Measurements from ENCODE around the gene CCL21.

Gene CCL21

GRCh38 chr9:34689116-34689470, 20.8 kb downstream of the CCL21 start:
- Histone ChIP-seq H3K27ac (ENCODE audit: low read depth, low read length, poor library complexity, severe bottlenecking) (no peak overlapping the region), H3K4me2 (ENCODE audit: low read length) (no peak overlapping the region), H4K20me1 (ENCODE audit: insufficient read depth, low read length) (no peaks in the 10 kb centered on the region), H3K9ac (ENCODE audit: low read length) (no peak overlapping the region), H3F3A (ENCODE audit: insufficient read depth, low read length) (no peaks in the 10 kb centered on the region), H3K9me3 (ENCODE audit: low read length) (no peaks in the 10 kb centered on the region), H2AFZ (ENCODE audit: low read length) (no peak overlapping the region), H3K79me2 (ENCODE audit: insufficient read depth, low read length) (no peaks in the 10 kb centered on the region), H3K27me3 (ENCODE audit: insufficient read depth, low read length) (no peaks in the 10 kb centered on the region), H3K36me3 (ENCODE audit: insufficient read depth, low read length) (no peaks in the 10 kb centered on the region), H3K4me3 (ENCODE audit: low read depth, low read length, poor library complexity, severe bottlenecking) (no peak overlapping the region), H3K9me2 (ENCODE audit: low read depth, low read length) (no peaks in the 10 kb centered on the region), H3K4me1 (ENCODE audit: insufficient read depth, low read length, severe bottlenecking) (no peaks in the 10 kb centered on the region)
- TF ChIP-seq EZH2 (IDR thresholded peaks at IDR 0.05; ENCODE audit: borderline replicate concordance, low read length): no peak
- TF ChIP-seq, protein P1, sequence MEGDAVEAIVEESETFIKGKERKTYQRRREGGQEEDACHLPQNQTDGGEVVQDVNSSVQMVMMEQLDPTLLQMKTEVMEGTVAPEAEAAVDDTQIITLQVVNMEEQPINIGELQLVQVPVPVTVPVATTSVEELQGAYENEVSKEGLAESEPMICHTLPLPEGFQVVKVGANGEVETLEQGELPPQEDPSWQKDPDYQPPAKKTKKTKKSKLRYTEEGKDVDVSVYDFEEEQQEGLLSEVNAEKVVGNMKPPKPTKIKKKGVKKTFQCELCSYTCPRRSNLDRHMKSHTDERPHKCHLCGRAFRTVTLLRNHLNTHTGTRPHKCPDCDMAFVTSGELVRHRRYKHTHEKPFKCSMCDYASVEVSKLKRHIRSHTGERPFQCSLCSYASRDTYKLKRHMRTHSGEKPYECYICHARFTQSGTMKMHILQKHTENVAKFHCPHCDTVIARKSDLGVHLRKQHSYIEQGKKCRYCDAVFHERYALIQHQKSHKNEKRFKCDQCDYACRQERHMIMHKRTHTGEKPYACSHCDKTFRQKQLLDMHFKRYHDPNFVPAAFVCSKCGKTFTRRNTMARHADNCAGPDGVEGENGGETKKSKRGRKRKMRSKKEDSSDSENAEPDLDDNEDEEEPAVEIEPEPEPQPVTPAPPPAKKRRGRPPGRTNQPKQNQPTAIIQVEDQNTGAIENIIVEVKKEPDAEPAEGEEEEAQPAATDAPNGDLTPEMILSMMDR (IDR thresholded peaks at IDR 0.05; ENCODE audit: low read length): no peak

DNA sequence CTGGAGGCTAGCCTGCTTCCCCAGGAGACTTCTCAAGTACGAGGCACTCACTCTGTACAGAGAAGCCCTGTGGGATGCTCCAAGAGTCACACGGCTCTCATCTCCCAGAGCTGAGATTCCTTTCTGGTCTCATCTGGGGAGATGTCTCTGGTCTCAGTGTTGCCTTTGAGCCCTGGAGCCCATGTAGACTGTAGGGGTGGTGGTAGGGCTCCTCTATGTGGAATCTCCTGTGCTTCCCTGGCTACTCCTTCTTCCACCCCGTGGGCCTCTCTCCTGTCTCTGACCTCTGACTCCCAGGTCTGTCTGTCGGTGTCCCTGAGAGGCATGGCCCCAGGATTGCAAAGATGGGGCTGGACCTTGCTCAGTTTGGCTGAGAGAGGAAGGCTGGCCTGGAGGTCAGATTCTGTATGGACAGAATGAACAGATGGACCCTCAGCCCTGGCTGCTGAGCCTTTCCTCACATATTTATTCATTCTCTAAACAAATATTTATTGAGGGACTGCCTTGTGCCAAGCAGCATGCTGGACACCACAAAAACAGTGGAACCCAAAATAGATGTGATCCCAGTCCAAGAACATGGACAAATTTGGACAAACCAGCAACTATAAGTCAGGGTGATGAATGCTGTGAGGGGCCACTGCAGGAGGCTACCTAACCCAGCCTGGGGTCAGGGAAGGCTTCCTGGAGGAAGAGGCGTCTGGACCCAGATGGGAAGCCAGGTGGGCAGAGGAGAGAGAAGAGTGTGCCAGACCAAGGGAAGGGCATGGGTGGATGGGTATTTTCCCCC, 21.4 kb downstream of the CCL21 start:
- Histone ChIP-seq H3K79me2 (ENCODE audit: insufficient read depth, low read length) (no peaks in the 10 kb centered on the region), H3K4me1 (ENCODE audit: insufficient read depth, low read length, severe bottlenecking) (no peaks in the 10 kb centered on the region), H3F3A (ENCODE audit: insufficient read depth, low read length) (no peaks in the 10 kb centered on the region), H4K20me1 (ENCODE audit: insufficient read depth, low read length) (no peaks in the 10 kb centered on the region), H3K27ac (ENCODE audit: low read depth, low read length, poor library complexity, severe bottlenecking) (no peak overlapping the region), H3K9me2 (ENCODE audit: low read depth, low read length) (no peaks in the 10 kb centered on the region), H3K36me3 (ENCODE audit: insufficient read depth, low read length) (no peaks in the 10 kb centered on the region), H3K9ac (ENCODE audit: low read length) (no peak overlapping the region), H3K4me3 (ENCODE audit: low read depth, low read length, poor library complexity, severe bottlenecking) (no peak overlapping the region), H3K4me2 (ENCODE audit: low read length) (no peak overlapping the region), H3K27me3 (ENCODE audit: insufficient read depth, low read length) (no peaks in the 10 kb centered on the region), H3K9me3 (ENCODE audit: low read length) (no peaks in the 10 kb centered on the region), H2AFZ (ENCODE audit: low read length) (no peak overlapping the region)
- TF ChIP-seq, protein P1 (IDR thresholded peaks at IDR 0.05; ENCODE audit: low read length): no peak
- no peak for TF ChIP-seq EZH2 (IDR thresholded peaks at IDR 0.05; ENCODE audit: borderline replicate concordance, low read length)

DNA sequence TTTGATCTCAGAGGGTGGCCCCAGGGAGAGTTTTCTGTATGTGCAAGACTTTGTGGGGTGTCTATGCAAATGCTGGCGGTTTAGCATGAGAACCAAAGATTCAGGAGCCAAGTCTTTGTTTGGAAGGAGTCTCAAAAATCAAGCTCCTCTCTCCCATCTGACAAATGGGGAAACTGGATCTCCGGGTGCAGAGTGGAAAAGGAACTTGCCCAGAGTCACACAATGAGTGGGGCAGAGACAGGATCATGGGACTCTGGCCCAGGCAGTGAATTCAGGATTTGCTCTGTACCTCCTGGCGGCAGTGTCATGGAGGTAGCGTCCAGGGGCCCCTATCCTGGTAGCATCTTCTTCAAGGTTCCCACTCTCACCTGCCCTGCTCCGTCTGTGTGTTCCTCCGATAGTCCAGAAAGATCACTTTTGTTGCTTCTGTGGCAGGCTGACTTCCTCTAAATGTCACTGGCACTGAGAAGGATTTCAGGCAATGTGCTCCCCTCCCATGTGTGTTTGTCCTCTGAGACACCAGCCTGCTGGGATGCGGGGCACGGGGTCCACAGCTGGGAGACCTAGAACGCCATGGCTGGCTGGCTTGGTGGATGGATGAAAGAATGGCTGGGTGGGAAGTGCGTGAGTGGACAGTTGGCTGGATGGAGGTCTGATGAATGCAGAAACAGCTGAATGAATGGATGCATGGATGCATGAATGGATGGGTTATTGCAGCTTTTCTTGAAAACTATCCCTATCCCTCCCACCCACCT, 22.5 kb downstream of the CCL21 start:
- TF ChIP-seq, protein P1 (IDR thresholded peaks at IDR 0.05; ENCODE audit: low read length): no peak
- TF ChIP-seq EZH2 (IDR thresholded peaks at IDR 0.05; ENCODE audit: borderline replicate concordance, low read length): no peak
- Histone ChIP-seq H3K9me3 (ENCODE audit: low read length) (no peaks in the 10 kb centered on the region), H3K4me2 (ENCODE audit: low read length) (no peak overlapping the region), H4K20me1 (ENCODE audit: insufficient read depth, low read length) (no peaks in the 10 kb centered on the region), H3K79me2 (ENCODE audit: insufficient read depth, low read length) (no peaks in the 10 kb centered on the region), H2AFZ (ENCODE audit: low read length) (no peak overlapping the region), H3K27ac (ENCODE audit: low read depth, low read length, poor library complexity, severe bottlenecking) (no peak overlapping the region), H3K27me3 (ENCODE audit: insufficient read depth, low read length) (no peaks in the 10 kb centered on the region), H3K4me1 (ENCODE audit: insufficient read depth, low read length, severe bottlenecking) (no peaks in the 10 kb centered on the region), H3K9me2 (ENCODE audit: low read depth, low read length) (no peaks in the 10 kb centered on the region), H3K36me3 (ENCODE audit: insufficient read depth, low read length) (no peaks in the 10 kb centered on the region), H3F3A (ENCODE audit: insufficient read depth, low read length) (no peaks in the 10 kb centered on the region), H3K9ac (ENCODE audit: low read length) (no peak overlapping the region), H3K4me3 (ENCODE audit: low read depth, low read length, poor library complexity, severe bottlenecking) (no peak overlapping the region)

Data from OCI-LY1 (cell line).